ENCODE results near the gene MYOM1.

- TF ChIP-seq CTCF (IDR thresholded peaks at IDR 0.05; ENCODE audit: extremely low read depth in 1 of 2, insufficient read depth in 1 of 2, low read depth in 1 of 2, low read length in 2 of 2) (no peak), POLR2AphosphoS5 (IDR thresholded peaks at IDR 0.05; ENCODE audit: insufficient read depth, low read depth, low read length) (no peak), JUN (IDR thresholded peaks at IDR 0.05; ENCODE audit: borderline replicate concordance, insufficient read depth, insufficient read length, low read depth) (no peak), EZH2 (IDR thresholded peaks at IDR 0.05; ENCODE audit: borderline replicate concordance, low read depth, low read length, severe bottlenecking) (no peak), POLR2A (IDR thresholded peaks at IDR 0.05; ENCODE audit: low read depth, low read length) (no peak), MYC (IDR thresholded peaks at IDR 0.05; ENCODE audit: low read depth, low read length) (no peak)
Measured at GRCh38 chr18:3124822-3125221, 94.9 kb downstream of the MYOM1 start.
